ENCODE data around the gene MAP3K13.

DNA sequence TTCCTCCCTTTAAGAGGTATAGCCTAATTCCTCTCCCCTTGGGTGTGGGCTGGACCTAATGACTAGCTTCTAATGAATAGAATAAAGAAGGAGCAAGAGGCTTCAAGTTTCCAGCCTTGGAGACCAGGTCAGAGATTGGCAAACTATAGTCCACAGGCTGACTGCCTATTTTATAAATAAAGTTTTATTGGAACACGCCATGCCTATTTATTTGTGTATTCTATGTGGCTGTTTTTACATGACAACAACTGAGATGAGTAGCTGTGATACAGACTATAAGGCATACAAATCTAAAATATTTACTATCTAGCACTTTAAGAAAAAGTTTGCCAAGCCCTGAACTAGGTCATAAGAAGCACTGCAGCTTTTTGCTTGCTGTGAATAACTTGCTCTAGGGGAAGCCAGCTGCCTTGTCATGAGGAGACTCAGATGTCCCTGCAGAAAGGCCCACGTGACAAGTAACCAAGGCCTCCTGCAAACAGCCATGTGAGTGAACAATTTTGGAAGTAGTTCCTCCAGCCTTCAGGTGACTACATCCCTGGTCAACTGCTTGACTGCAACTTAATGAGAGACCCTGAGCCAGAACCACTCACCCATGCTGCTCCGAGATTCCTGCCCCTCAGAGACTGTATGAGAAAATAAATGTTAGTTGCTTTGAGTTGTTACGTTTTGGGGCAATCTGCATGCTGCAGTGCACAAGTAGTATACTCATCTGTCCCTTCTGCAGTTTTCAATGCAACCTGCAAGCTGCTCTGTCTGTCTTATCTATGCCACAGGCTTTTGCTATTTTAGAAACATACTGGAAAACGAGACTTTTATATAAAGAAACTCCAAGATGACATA, 21.1 kb upstream of the MAP3K13 start:
- TF ChIP-seq CTCF (IDR thresholded peaks at IDR 0.05; ENCODE audit: low read depth, low read length): no peak
- TF ChIP-seq EZH2phosphoT487 (IDR thresholded peaks at IDR 0.05; ENCODE audit: low read depth): no peak
